Liver (tissue), 9 donors: Measurements from ENCODE around the gene MITD1. TPM values are rescaled to one million over a fixed set of nuclear protein-coding genes. Genes with fewer than 3 reads are reported as not detected.

ENCODE experiments used
- DNase-seq: peaks from one replicate; pipeline ENCODE4 v3.0.0-alpha.2; 2017; ENCODE audit warnings: low spot score
- H3K27ac ChIP-seq, 2 donors: one replicate each; pipeline ENCODE4 v1.7.0; 2013; ENCODE audit warnings: inconsistent platforms in 2 of 2, low read length in 2 of 2, control low read depth in 1 of 2, low read depth in 1 of 2, mild to moderate bottlenecking in 1 of 2
- H3K27me3 ChIP-seq, 4 donors: one replicate each; pipeline versions ENCODE4 v1.6.1 to v1.7.0; 2013; ENCODE audit warnings: low read length in 3 of 4, inconsistent platforms in 1 of 4, mild to moderate bottlenecking in 1 of 4, moderate library complexity in 1 of 4; ENCODE audit not compliant: control insufficient read depth in 4 of 4, insufficient read depth in 4 of 4
- H3K36me3 ChIP-seq, 4 donors: one replicate each; pipeline versions ENCODE4 v1.6.1 to v1.7.0; 2013; ENCODE audit warnings: low read length in 3 of 4, mild to moderate bottlenecking in 3 of 4, low read depth in 1 of 4, moderate library complexity in 1 of 4; ENCODE audit not compliant: control insufficient read depth in 4 of 4, insufficient read depth in 3 of 4
- H3K4me1 ChIP-seq, 4 donors: one replicate each; pipeline versions ENCODE4 v1.6.1 to v1.7.0; 2013; ENCODE audit warnings: low read length in 3 of 4, mild to moderate bottlenecking in 3 of 4, moderate library complexity in 1 of 4; ENCODE audit not compliant: control insufficient read depth in 4 of 4, insufficient read depth in 4 of 4
- H3K4me3 ChIP-seq, 3 donors: one replicate each; pipeline versions ENCODE4 v1.6.1 to v1.7.0; 2013; ENCODE audit warnings: low read length in 3 of 3, control low read depth in 1 of 3, low read depth in 1 of 3, mild to moderate bottlenecking in 1 of 3
- H3K9ac ChIP-seq, 2 donors: one replicate each; pipeline ENCODE4 v1.7.0; 2013; ENCODE audit warnings: low read length in 2 of 2, mild to moderate bottlenecking in 2 of 2, moderate library complexity in 2 of 2, control low read depth in 1 of 2, low read depth in 1 of 2
- H3K9me3 ChIP-seq, 4 donors: one replicate each; pipeline versions ENCODE4 v1.6.1 to v1.7.0; 2013; ENCODE audit warnings: low read length in 3 of 4; ENCODE audit not compliant: control insufficient read depth in 4 of 4
- EGR1 ChIP-seq, 2 donors: IDR thresholded peaks; 2 replicates each; pipeline ENCODE4 v1.6.1; 2016 to 2018; ENCODE audit warnings: antibody characterized with exemption in 2 of 2, low read depth in 2 of 2
- FOXA1 ChIP-seq: IDR thresholded peaks from 2 replicates; pipeline ENCODE4 v1.6.1; 2016; ENCODE audit warnings: antibody characterized with exemption
- GABPA ChIP-seq, 2 donors: IDR thresholded peaks in 1 of 2; conservative IDR thresholded peaks in 1 of 2; 2 replicates each; pipeline ENCODE4 v1.6.1; 2016; ENCODE audit warnings: antibody characterized with exemption in 2 of 2, mild to moderate bottlenecking in 1 of 2, moderate library complexity in 1 of 2
- HNF4A ChIP-seq, 2 donors: conservative IDR thresholded peaks; 2 replicates each; pipeline ENCODE4 v1.6.1; 2016; ENCODE audit warnings: antibody characterized with exemption in 2 of 2, mild to moderate bottlenecking in 2 of 2
- HNF4G ChIP-seq: IDR thresholded peaks from 2 replicates; pipeline ENCODE4 v1.6.1; 2016; ENCODE audit warnings: antibody characterized with exemption
- JUND ChIP-seq, 2 donors: IDR thresholded peaks; 2 replicates each; pipeline ENCODE4 v1.6.1; 2016; ENCODE audit warnings: antibody characterized with exemption in 2 of 2
- NR2F2 ChIP-seq: IDR thresholded peaks from 2 replicates; pipeline ENCODE4 v1.6.1; 2016; ENCODE audit warnings: antibody characterized with exemption
- RAD21 ChIP-seq, 2 donors: IDR thresholded peaks; 2 replicates each; pipeline ENCODE4 v1.6.1; 2016; ENCODE audit warnings: antibody characterized with exemption in 2 of 2, mild to moderate bottlenecking in 2 of 2
- REST ChIP-seq: IDR thresholded peaks from 2 replicates; pipeline ENCODE4 v1.6.1; 2016; ENCODE audit warnings: antibody characterized with exemption, mild to moderate bottlenecking
- SP1 ChIP-seq: IDR thresholded peaks from 2 replicates; pipeline ENCODE4 v1.6.1; 2018; ENCODE audit warnings: antibody characterized with exemption, mild to moderate bottlenecking
- TAF1 ChIP-seq: conservative IDR thresholded peaks from 2 replicates; pipeline ENCODE4 v1.6.1; 2016; ENCODE audit warnings: antibody characterized with exemption, mild to moderate bottlenecking
- YY1 ChIP-seq: IDR thresholded peaks from 2 replicates; pipeline ENCODE4 v1.6.1; 2016; ENCODE audit warnings: antibody characterized with exemption, mild to moderate bottlenecking
- WGBS: extraction: QIAGEN DNeasy Blood & Tissue Kit; methylation state at CpG from one replicate; pipeline ENCODE4 v1.1.7; 2013; 5-methylcytosine and 5-hydroxymethylcytosine counted together
- polyA plus RNA-seq, 2 donors: library from polyadenylated mRNA; stranded (reverse) in 1 of 2; unstranded in 1 of 2; fragments of 200-250 nt in 1 of 2; fragments of >200 nt in 1 of 2; fragmentation: Nextera tagmentation in 1 of 2; extraction: Ambion mirVana in 1 of 2; gene quantifications; one replicate each; pipeline versions ENCODE4 v1.2.1 to v1.2.3, GENCODE V29; 2013 to 2015
- total RNA-seq, 2 donors: library from RNA; depleted of rRNA; stranded (reverse); fragments of >200 nt; gene quantifications; one replicate each; pipeline ENCODE4 v1.2.3, GENCODE V29; 2014
- TF ChIP-seq, protein P1 (sequence below): IDR thresholded peaks from 2 replicates; pipeline ENCODE4 v1.6.1; 2016; ENCODE audit warnings: antibody characterized with exemption
- TF ChIP-seq, protein P2 (sequence below): IDR thresholded peaks from 2 replicates; pipeline ENCODE4 v1.6.1; 2016; ENCODE audit warnings: antibody characterized with exemption
- donor health status: healthy.
- donor health status: healthy.
- donor health status: healthy.
- donor health status: healthy.
- donor health status: healthy.

Gene MITD1
- total and polyA plus RNA-seq, 4 donors = 7.8 to 17.5 (median 13.0) TPM

GRCh38 chr2:99141110-99142108, 39.4 kb downstream of the MITD1 start, which contains the start of gene C2orf15:
Gene C2orf15 (plus strand): TSS chr2:99141707. CDS start chr2:99150559, 8,852 bp downstream.
- no peaks in the 10 kb centered on the region for H3K9me3 ChIP-seq
- WGBS = under 1% methylated on average over 83 of the region's 84 CpGs
- H3K9ac ChIP-seq = peak within 1 kb of the TSS; percentile 70 to 86
- H3K27me3 ChIP-seq = no peaks in the 10 kb centered on the region
- H3K4me1 ChIP-seq = peaks cover 1 to 11% (median 6%) of the 10 kb centered on the region in 4 donors
- no peaks in the 10 kb centered on the region for H3K36me3 ChIP-seq
- H3K27ac ChIP-seq = peak within 1 kb of the TSS; percentile 76 to 96
- peak within 1 kb of the TSS; percentile 73 to 98 (median 81) for H3K4me3 ChIP-seq
- peak; percentile 93 for DNase-seq
- TF ChIP-seq, protein P1, sequence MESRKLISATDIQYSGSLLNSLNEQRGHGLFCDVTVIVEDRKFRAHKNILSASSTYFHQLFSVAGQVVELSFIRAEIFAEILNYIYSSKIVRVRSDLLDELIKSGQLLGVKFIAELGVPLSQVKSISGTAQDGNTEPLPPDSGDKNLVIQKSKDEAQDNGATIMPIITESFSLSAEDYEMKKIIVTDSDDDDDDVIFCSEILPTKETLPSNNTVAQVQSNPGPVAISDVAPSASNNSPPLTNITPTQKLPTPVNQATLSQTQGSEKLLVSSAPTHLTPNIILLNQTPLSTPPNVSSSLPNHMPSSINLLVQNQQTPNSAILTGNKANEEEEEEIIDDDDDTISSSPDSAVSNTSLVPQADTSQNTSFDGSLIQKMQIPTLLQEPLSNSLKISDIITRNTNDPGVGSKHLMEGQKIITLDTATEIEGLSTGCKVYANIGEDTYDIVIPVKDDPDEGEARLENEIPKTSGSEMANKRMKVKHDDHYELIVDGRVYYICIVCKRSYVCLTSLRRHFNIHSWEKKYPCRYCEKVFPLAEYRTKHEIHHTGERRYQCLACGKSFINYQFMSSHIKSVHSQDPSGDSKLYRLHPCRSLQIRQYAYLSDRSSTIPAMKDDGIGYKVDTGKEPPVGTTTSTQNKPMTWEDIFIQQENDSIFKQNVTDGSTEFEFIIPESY = peak; percentile 55
- TF ChIP-seq RAD21 (IDR thresholded peaks at IDR 0.05) = no peak
- TF ChIP-seq EGR1 (IDR thresholded peaks at IDR 0.05; ENCODE audit: low read depth in 2 of 2) = peak; percentile 83 to 99
- TF ChIP-seq TAF1 = peak; percentile 67
- no peak for TF ChIP-seq HNF4A (conservative IDR thresholded peaks at IDR 0.05)
- no peak for TF ChIP-seq NR2F2
- peak; percentile 82 for TF ChIP-seq REST
- TF ChIP-seq SP1 = peak; percentile 67
- peak; percentile 39 for TF ChIP-seq FOXA1
- TF ChIP-seq YY1 = peak; percentile 69
- TF ChIP-seq HNF4G = no peak
- peak in 1 of 2 donors; percentile 66 for TF ChIP-seq GABPA (IDR thresholded peaks at IDR 0.05 in 1 of 2, conservative IDR thresholded peaks at IDR 0.05 in 1 of 2)
- peak in 1 of 2 donors; percentile 13 for TF ChIP-seq JUND (IDR thresholded peaks at IDR 0.05)

DNA sequence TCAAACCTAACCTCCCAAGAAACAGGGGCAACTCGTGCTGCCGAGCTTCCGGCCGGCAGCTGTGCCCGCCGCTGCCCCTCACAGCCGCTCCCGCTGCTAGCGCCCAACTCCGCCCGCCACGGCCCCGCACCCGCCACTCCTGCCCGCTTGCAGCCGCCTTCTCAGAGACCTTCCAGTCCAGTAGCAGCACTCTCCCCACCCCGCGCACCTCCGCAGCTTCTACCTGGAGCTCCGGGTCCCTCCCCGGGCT, 40.1 kb downstream of the MITD1 start:
- TF ChIP-seq, protein P2, sequence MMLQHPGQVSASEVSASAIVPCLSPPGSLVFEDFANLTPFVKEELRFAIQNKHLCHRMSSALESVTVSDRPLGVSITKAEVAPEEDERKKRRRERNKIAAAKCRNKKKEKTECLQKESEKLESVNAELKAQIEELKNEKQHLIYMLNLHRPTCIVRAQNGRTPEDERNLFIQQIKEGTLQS = no peak
- TF ChIP-seq NR2F2 = no peak
- no peak for TF ChIP-seq HNF4G
- Histone ChIP-seq H3K9ac (peak overlapping the region; percentile 0 to 70), H3K9me3 (no peaks in the 10 kb centered on the region), H3K4me1 (peaks cover 1 to 11% (median 6%) of the 10 kb centered on the region in 4 donors), H3K4me3 (peak overlapping the region; percentile 73 to 98 (median 81)), H3K27ac (peak overlapping the region in 1 of 2 donors; percentile 96), H3K36me3 (no peaks in the 10 kb centered on the region), H3K27me3 (no peaks in the 10 kb centered on the region)
- 0% methylated on average over 21 of the region's 21 CpGs for WGBS
- DNase-seq = no peak
